HG02763 (cell line): ENCODE results near the gene CD63.

Experiments used
- ATAC-seq: cut with Tn5 transposase; IDR thresholded peaks from one replicate; pipeline ENCODE4 v1.9.1; 2021; ENCODE audit warnings: mild to moderate bottlenecking, moderate library complexity; ENCODE audit not compliant: unreplicated experiment

CD63 gene

GRCh38 chr12:55707841-55708694 lies 20.7 kb downstream of the CD63 start, which contains the start of gene ITGA7:
ITGA7 (minus strand) TSS chr12:55707904; CDS start chr12:55707682, 222 bp downstream.
- peak; percentile 69 for ATAC-seq

- ATAC-seq: no peak
These were observed 21.6 kb downstream of the CD63 start for GRCh38 chr12:55707219-55707671.

GRCh38 chr12:55706568-55707218 lies 22.1 kb downstream of the CD63 start:
- ATAC-seq: no peak

GRCh38 chr12:55705782-55706402 lies 22.9 kb downstream of the CD63 start:
- ATAC-seq: no peak

GRCh38 chr12:55704824-55705718 lies 23.7 kb downstream of the CD63 start:
- no peak for ATAC-seq

- no peak for ATAC-seq
These were observed 24.7 kb downstream of the CD63 start for GRCh38 chr12:55703901-55704761.

- ATAC-seq: no peak
These were observed 25.5 kb downstream of the CD63 start for GRCh38 chr12:55703288-55703687.

GRCh38 chr12:55702861-55703260 lies 25.9 kb downstream of the CD63 start:
- no peak for ATAC-seq

- ATAC-seq: no peak
These were observed 28.4 kb downstream of the CD63 start for GRCh38 chr12:55700255-55701018.

- no peak for ATAC-seq
These were observed 29.2 kb downstream of the CD63 start for GRCh38 chr12:55699471-55700055.

GRCh38 chr12:55698965-55699364 lies 29.8 kb downstream of the CD63 start:
- ATAC-seq: no peak

- no peak for ATAC-seq
These were observed 30.4 kb downstream of the CD63 start for GRCh38 chr12:55698241-55698955.

- ATAC-seq: no peak
These were observed 31.1 kb downstream of the CD63 start for GRCh38 chr12:55697686-55698085.

- no peak for ATAC-seq
These were observed 31.9 kb downstream of the CD63 start for GRCh38 chr12:55696796-55697462.

- ATAC-seq: no peak
These were observed 32.7 kb downstream of the CD63 start for GRCh38 chr12:55696141-55696540.

- ATAC-seq: no peak
These were observed 33.5 kb downstream of the CD63 start for GRCh38 chr12:55695349-55695748.

- no peak for ATAC-seq
These were observed 34.2 kb downstream of the CD63 start for GRCh38 chr12:55694651-55695050.

- ATAC-seq: no peak
These were observed 34.7 kb downstream of the CD63 start for GRCh38 chr12:55694188-55694515.
